ENCODE data around the gene USP32. TPM values are rescaled to one million over a fixed set of nuclear protein-coding genes. Genes with fewer than 3 reads are reported as not detected.

USP32 gene
- total and polyA plus RNA-seq, 4 donors: 11.6 to 103 (median 42.9) TPM

- DNase-seq (ENCODE audit: low spot score): no peak
- Histone ChIP-seq H3K36me3 (ENCODE audit: control insufficient read depth in 4 of 4, insufficient read depth in 3 of 4, low read depth in 1 of 4, low read length in 3 of 4) (no peaks in the 10 kb centered on the region), H3K9me3 (ENCODE audit: control insufficient read depth in 4 of 4, low read length in 3 of 4) (no peaks in the 10 kb centered on the region), H3K27ac (ENCODE audit: low read depth in 1 of 2, low read length in 2 of 2) (no peak overlapping the region), H3K4me3 (ENCODE audit: low read depth in 1 of 3, low read length in 3 of 3) (no peak overlapping the region), H3K4me1 (ENCODE audit: control insufficient read depth in 4 of 4, insufficient read depth in 4 of 4, low read length in 3 of 4) (no peaks in the 10 kb centered on the region), H3K27me3 (ENCODE audit: control insufficient read depth in 4 of 4, insufficient read depth in 4 of 4, low read length in 3 of 4) (no peaks in the 10 kb centered on the region), H3K9ac (ENCODE audit: low read depth in 1 of 2, low read length in 2 of 2) (no peak overlapping the region)
- TF ChIP-seq FOXA2 (IDR thresholded peaks at IDR 0.05): no peak
- TF ChIP-seq, protein P1, sequence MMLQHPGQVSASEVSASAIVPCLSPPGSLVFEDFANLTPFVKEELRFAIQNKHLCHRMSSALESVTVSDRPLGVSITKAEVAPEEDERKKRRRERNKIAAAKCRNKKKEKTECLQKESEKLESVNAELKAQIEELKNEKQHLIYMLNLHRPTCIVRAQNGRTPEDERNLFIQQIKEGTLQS (IDR thresholded peaks at IDR 0.05): no peak
- TF ChIP-seq NR2F2 (IDR thresholded peaks at IDR 0.05): no peak
- no peak for TF ChIP-seq EGR1 (IDR thresholded peaks at IDR 0.05; ENCODE audit: low read depth in 2 of 2)
- TF ChIP-seq HNF4G (IDR thresholded peaks at IDR 0.05): no peak
- TF ChIP-seq ZBTB33 (IDR thresholded peaks at IDR 0.05): no peak
- TF ChIP-seq SP1 (IDR thresholded peaks at IDR 0.05): no peak
- TF ChIP-seq HNF4A (conservative IDR thresholded peaks at IDR 0.05): no peak
- TF ChIP-seq, protein P2, sequence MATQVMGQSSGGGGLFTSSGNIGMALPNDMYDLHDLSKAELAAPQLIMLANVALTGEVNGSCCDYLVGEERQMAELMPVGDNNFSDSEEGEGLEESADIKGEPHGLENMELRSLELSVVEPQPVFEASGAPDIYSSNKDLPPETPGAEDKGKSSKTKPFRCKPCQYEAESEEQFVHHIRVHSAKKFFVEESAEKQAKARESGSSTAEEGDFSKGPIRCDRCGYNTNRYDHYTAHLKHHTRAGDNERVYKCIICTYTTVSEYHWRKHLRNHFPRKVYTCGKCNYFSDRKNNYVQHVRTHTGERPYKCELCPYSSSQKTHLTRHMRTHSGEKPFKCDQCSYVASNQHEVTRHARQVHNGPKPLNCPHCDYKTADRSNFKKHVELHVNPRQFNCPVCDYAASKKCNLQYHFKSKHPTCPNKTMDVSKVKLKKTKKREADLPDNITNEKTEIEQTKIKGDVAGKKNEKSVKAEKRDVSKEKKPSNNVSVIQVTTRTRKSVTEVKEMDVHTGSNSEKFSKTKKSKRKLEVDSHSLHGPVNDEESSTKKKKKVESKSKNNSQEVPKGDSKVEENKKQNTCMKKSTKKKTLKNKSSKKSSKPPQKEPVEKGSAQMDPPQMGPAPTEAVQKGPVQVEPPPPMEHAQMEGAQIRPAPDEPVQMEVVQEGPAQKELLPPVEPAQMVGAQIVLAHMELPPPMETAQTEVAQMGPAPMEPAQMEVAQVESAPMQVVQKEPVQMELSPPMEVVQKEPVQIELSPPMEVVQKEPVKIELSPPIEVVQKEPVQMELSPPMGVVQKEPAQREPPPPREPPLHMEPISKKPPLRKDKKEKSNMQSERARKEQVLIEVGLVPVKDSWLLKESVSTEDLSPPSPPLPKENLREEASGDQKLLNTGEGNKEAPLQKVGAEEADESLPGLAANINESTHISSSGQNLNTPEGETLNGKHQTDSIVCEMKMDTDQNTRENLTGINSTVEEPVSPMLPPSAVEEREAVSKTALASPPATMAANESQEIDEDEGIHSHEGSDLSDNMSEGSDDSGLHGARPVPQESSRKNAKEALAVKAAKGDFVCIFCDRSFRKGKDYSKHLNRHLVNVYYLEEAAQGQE (IDR thresholded peaks at IDR 0.05): no peak
- 93% methylated on average over 3 of the region's 3 CpGs for WGBS
Observed at GRCh38 chr17:60406887-60407286, 15.0 kb upstream of the USP32 start.

- no peak overlapping the region for H3K27ac ChIP-seq (ENCODE audit: low read depth in 1 of 2, low read length in 2 of 2)
- TF ChIP-seq GABPA (IDR thresholded peaks at IDR 0.05 in 1 of 2, conservative IDR thresholded peaks at IDR 0.05 in 1 of 2) (no peak), FOXA2 (IDR thresholded peaks at IDR 0.05) (no peak), RXRA (IDR thresholded peaks at IDR 0.05) (no peak), RAD21 (IDR thresholded peaks at IDR 0.05) (no peak), FOXA1 (IDR thresholded peaks at IDR 0.05) (no peak), JUND (IDR thresholded peaks at IDR 0.05) (no peak), HNF4A (conservative IDR thresholded peaks at IDR 0.05) (no peak), EGR1 (IDR thresholded peaks at IDR 0.05; ENCODE audit: low read depth in 2 of 2) (no peak), CTCF (IDR thresholded peaks at IDR 0.05; ENCODE audit: low read depth, low read length, missing input control) (no peak), HNF4G (IDR thresholded peaks at IDR 0.05) (no peak), MAX (IDR thresholded peaks at IDR 0.05) (no peak), TAF1 (conservative IDR thresholded peaks at IDR 0.05) (no peak), ZBTB33 (IDR thresholded peaks at IDR 0.05) (no peak), SP1 (IDR thresholded peaks at IDR 0.05) (no peak), NR2F2 (IDR thresholded peaks at IDR 0.05) (no peak), YY1 (IDR thresholded peaks at IDR 0.05) (no peak)
- TF ChIP-seq, protein P2 (IDR thresholded peaks at IDR 0.05): no peak
- TF ChIP-seq, protein P1 (IDR thresholded peaks at IDR 0.05): no peak
- H3K36me3 ChIP-seq (ENCODE audit: control insufficient read depth in 4 of 4, insufficient read depth in 3 of 4, low read depth in 1 of 4, low read length in 3 of 4): no peaks in the 10 kb centered on the region
- 91% methylated on average over 6 of the region's 6 CpGs for WGBS
- H3K9me3 ChIP-seq (ENCODE audit: control insufficient read depth in 4 of 4, low read length in 3 of 4): no peaks in the 10 kb centered on the region
- no peak for DNase-seq (ENCODE audit: low spot score)
- no peaks in the 10 kb centered on the region for H3K27me3 ChIP-seq (ENCODE audit: control insufficient read depth in 4 of 4, insufficient read depth in 4 of 4, low read length in 3 of 4)
- no peaks in the 10 kb centered on the region for H3K4me1 ChIP-seq (ENCODE audit: control insufficient read depth in 4 of 4, insufficient read depth in 4 of 4, low read length in 3 of 4)
- no peak overlapping the region for H3K4me3 ChIP-seq (ENCODE audit: low read depth in 1 of 3, low read length in 3 of 3)
- H3K9ac ChIP-seq (ENCODE audit: low read depth in 1 of 2, low read length in 2 of 2): no peak overlapping the region
Observed at GRCh38 chr17:60403962-60404361, 12.0 kb upstream of the USP32 start.
